A549 (cell line): ENCODE data around the gene REG1A. TPM values are rescaled to one million over a fixed set of nuclear protein-coding genes. Genes with fewer than 3 reads are reported as not detected.

Experiments used
- ATAC-seq, 2 experiments: fragments of 200-7000 bp in 1 of 2; fragments of >200 bp in 1 of 2; cut with Nextera tagmentation in 1 of 2; cut with Tn5 transposase in 1 of 2; 3 replicates each; pipeline versions ENCODE4 v1.8.0 to v1.9.1; 2018 to 2020; ENCODE audit warnings: mild to moderate bottlenecking in 1 of 2, moderate library complexity in 1 of 2
- CTCF ChIA-PET: fragments of 300-600 bp; sonication (Branson Sonifier 250); formaldehyde crosslinking; extraction: SDS; loops from one replicate; lab custom pipeline; 2021; ENCODE audit warnings: antibody characterized with exemption, inconsistent platforms; lab: Yijun Ruan, JAX
- POLR2A ChIA-PET: fragments of 350-600 bp; formaldehyde crosslinking; extraction: SDS; loops from one replicate; lab custom pipeline; 2021; ENCODE audit warnings: antibody characterized with exemption, inconsistent platforms; lab: Yijun Ruan, JAX
- DNase-seq, 2 experiments: peaks; one replicate each; pipeline versions ENCODE4 v3.0.0 to v3.0.0-alpha.2; 2011 to 2016; ENCODE audit warnings: low read depth in 1 of 2, low spot score in 1 of 2
- FAIRE-seq: peaks from 2 replicates; lab custom pipeline; 2011; peaks lifted over from hg19 to GRCh38; lab: Jason Lieb, UNC
- H3K27ac ChIP-seq, 2 experiments: fragments of >200 bp; sonication (Bioruptor Twin); formaldehyde crosslinking; 3 replicates each; pipeline ENCODE4 v1.5.1; 2016 to 2017
- H3K4me1 ChIP-seq: fragments of >200 bp; sonication (Bioruptor Twin); formaldehyde crosslinking; 3 replicates; pipeline ENCODE4 v1.6.1; 2016
- H3K4me2 ChIP-seq: fragments of >200 bp; sonication (Bioruptor Twin); formaldehyde crosslinking; 3 replicates; pipeline ENCODE4 v1.6.1; 2016
- H3K4me3 ChIP-seq: fragments of >200 bp; sonication (Bioruptor Twin); formaldehyde crosslinking; 3 replicates; pipeline ENCODE4 v1.5.1; 2016
- H3K9me3 ChIP-seq: fragments of >200 bp; sonication (Bioruptor Twin); formaldehyde crosslinking; 3 replicates; pipeline ENCODE4 v1.6.1; 2016
- BHLHE40 ChIP-seq: IDR thresholded peaks from 2 replicates; pipeline ENCODE4 v1.6.1; 2012; ENCODE audit warnings: low read depth, low read length, inconsistent platforms
- CHD2 ChIP-seq: fragments of 150-350 bp; IDR thresholded peaks from 2 replicates; pipeline ENCODE4 v1.6.1; 2014; ENCODE audit warnings: low read length; ENCODE audit not compliant: partially characterized antibody
- ESRRA ChIP-seq: fragments of 150-350 bp; IDR thresholded peaks from 2 replicates; pipeline ENCODE4 v1.6.1; 2014; ENCODE audit warnings: mild to moderate bottlenecking, low read length, borderline replicate concordance
- FOXS1 ChIP-seq: fragments of 250-450 bp; sonication (Bioruptor Pico); IDR thresholded peaks from 2 replicates; pipeline ENCODE4 v1.5.0; 2020; ENCODE audit warnings: mild to moderate bottlenecking, moderate library complexity
- GATA3 ChIP-seq: IDR thresholded peaks from 2 replicates; pipeline ENCODE4 v1.6.1; 2012; ENCODE audit warnings: borderline replicate concordance
- HEYL ChIP-seq: fragments of 250-450 bp; sonication (Bioruptor Pico); IDR thresholded peaks from 2 replicates; pipeline ENCODE4 v1.8.0; 2021; ENCODE audit warnings: mild to moderate bottlenecking, moderate library complexity
- HOXA7 ChIP-seq: fragments of 250-450 bp; sonication (Bioruptor Pico); IDR thresholded peaks from 2 replicates; pipeline ENCODE4 v1.5.0; 2020; ENCODE audit warnings: mild to moderate bottlenecking, moderate library complexity
- HOXB13 ChIP-seq: fragments of 250-450 bp; sonication (Bioruptor Pico); IDR thresholded peaks from 2 replicates; pipeline ENCODE4 v1.5.0; 2020; ENCODE audit warnings: low read depth, mild to moderate bottlenecking, moderate library complexity
- JUN ChIP-seq, 2 experiments: fragments of >200 bp; sonication (Bioruptor Twin); formaldehyde crosslinking; IDR thresholded peaks; 2 replicates in 1 of 2; 3 replicates in 1 of 2; pipeline ENCODE4 v1.6.1; 2016 to 2017
- NFE2L2 ChIP-seq: fragments of 150-350 bp; conservative IDR thresholded peaks from 2 replicates; pipeline ENCODE4 v1.6.1; 2014; ENCODE audit warnings: low read length
- NR3C1 ChIP-seq: fragments of >200 bp; sonication (Bioruptor Twin); formaldehyde crosslinking; IDR thresholded peaks from 3 replicates; pipeline ENCODE4 v1.6.1; 2017
- RAD21 ChIP-seq, 2 experiments: fragments of >200 bp in 1 of 2; sonication (Bioruptor Twin) in 1 of 2; formaldehyde crosslinking in 1 of 2; IDR thresholded peaks in 1 of 2; conservative IDR thresholded peaks in 1 of 2; 2 replicates in 1 of 2; 3 replicates in 1 of 2; pipeline ENCODE4 v1.6.1; 2012 to 2018; ENCODE audit warnings: inconsistent platforms in 1 of 2
- RARB ChIP-seq: fragments of 250-450 bp; sonication (Bioruptor Pico); IDR thresholded peaks from 2 replicates; pipeline ENCODE4 v1.8.0; 2021; ENCODE audit warnings: mild to moderate bottlenecking, moderate library complexity
- RFX5 ChIP-seq: fragments of 450-650 bp; IDR thresholded peaks from 2 replicates; pipeline ENCODE4 v1.7.1; 2014; ENCODE audit warnings: antibody characterized with exemption, mild to moderate bottlenecking, moderate library complexity
- SREBF2 ChIP-seq: fragments of 450-650 bp; IDR thresholded peaks from 2 replicates; pipeline ENCODE4 v1.6.1; 2014; ENCODE audit warnings: mild to moderate bottlenecking, moderate library complexity
- ZC3H11A ChIP-seq: fragments of 450-650 bp; IDR thresholded peaks from 2 replicates; pipeline ENCODE4 v1.6.1; 2014; ENCODE audit warnings: antibody characterized with exemption, mild to moderate bottlenecking
- ZFP36 ChIP-seq: fragments of 450-650 bp; IDR thresholded peaks from 2 replicates; pipeline ENCODE4 v1.6.1; 2014; ENCODE audit warnings: borderline replicate concordance; ENCODE audit not compliant: partially characterized antibody
- WGBS: methylation state at CpG from one replicate; pipeline ENCODE4 v1.1.6; 2017; ENCODE audit errors: missing lambda C conversion rate; 5-methylcytosine and 5-hydroxymethylcytosine counted together
- polyA plus RNA-seq, 4 experiments: library from polyadenylated mRNA; depleted of rRNA in 3 of 4; stranded (reverse); fragments of >200 nt; fragmentation: RNase III in 1 of 4; extraction: RNeasy Plus Mini Kit Qiagen cat#74134 plus additional on column Dnase treatment in 1 of 4; gene quantifications; 2 replicates in 3 of 4; 3 replicates in 1 of 4; pipeline ENCODE4 v1.2.3, GENCODE V29; 2011 to 2017
- TF ChIP-seq, protein P1 (sequence below): fragments of 200-600 bp; sonication (generic); IDR thresholded peaks from 2 replicates; pipeline ENCODE4 v1.6.1; 2016; ENCODE audit warnings: antibody characterized with exemption, mild to moderate bottlenecking, moderate library complexity
- TF ChIP-seq, protein P2 (sequence below): fragments of >200 bp; sonication (Bioruptor Twin); formaldehyde crosslinking; IDR thresholded peaks from 3 replicates; pipeline ENCODE4 v1.6.1; 2016
- TF ChIP-seq, protein P3 (sequence below): fragments of 450-650 bp; IDR thresholded peaks from 2 replicates; pipeline ENCODE4 v1.6.1; 2014; ENCODE audit warnings: antibody characterized with exemption
- TF ChIP-seq, protein P4 (sequence below): fragments of 250-450 bp; sonication (Bioruptor Pico); IDR thresholded peaks from 2 replicates; pipeline ENCODE4 v1.5.0; 2021; ENCODE audit warnings: mild to moderate bottlenecking, moderate library complexity, borderline replicate concordance
- TF ChIP-seq, protein P5 (sequence below): IDR thresholded peaks from 2 replicates; pipeline ENCODE4 v1.6.1; 2012
- TF ChIP-seq, protein P6 (sequence below): fragments of >200 bp; sonication (Bioruptor Twin); formaldehyde crosslinking; IDR thresholded peaks from 2 replicates; pipeline ENCODE4 v1.6.1; 2016

The REG1A gene
- polyA plus RNA-seq, 2 of the 4 experiments (the other 2 are of a cell fraction), result not detected

DNA sequence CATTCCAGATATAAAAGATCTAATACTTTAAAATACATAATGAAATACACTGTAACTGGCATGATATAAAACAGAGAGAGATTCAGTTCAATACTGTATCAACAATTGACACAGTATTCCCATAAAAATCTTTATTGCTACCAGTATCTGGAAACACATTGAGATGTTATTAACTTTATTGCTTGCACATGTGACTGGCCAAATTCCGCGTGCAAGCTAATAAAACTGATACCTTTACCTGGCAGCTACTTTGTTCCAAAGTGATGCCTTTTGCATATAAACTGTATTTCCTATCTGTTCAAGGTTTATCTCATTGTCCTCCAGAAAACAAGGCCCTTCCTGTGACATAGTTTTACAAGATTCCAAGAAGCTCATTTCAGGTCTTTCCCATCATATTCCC, 17.1 kb upstream of the REG1A start:
- H3K4me2 ChIP-seq, result no peak overlapping the region
- DNase-seq, result no peak
- WGBS, result 46% methylated on average over 2 of the region's 2 CpGs
- no peak overlapping the region for H3K27ac ChIP-seq
- TF ChIP-seq RARB (CRISPR knock-in tag) (no peak), GATA3 (no peak), FOXS1 (no peak), BHLHE40 (no peak), JUN (IDR thresholded peaks at IDR 0.05) (no peak), ZFP36 (no peak), HOXB13 (CRISPR knock-in tag) (no peak)
- TF ChIP-seq, protein P1, sequence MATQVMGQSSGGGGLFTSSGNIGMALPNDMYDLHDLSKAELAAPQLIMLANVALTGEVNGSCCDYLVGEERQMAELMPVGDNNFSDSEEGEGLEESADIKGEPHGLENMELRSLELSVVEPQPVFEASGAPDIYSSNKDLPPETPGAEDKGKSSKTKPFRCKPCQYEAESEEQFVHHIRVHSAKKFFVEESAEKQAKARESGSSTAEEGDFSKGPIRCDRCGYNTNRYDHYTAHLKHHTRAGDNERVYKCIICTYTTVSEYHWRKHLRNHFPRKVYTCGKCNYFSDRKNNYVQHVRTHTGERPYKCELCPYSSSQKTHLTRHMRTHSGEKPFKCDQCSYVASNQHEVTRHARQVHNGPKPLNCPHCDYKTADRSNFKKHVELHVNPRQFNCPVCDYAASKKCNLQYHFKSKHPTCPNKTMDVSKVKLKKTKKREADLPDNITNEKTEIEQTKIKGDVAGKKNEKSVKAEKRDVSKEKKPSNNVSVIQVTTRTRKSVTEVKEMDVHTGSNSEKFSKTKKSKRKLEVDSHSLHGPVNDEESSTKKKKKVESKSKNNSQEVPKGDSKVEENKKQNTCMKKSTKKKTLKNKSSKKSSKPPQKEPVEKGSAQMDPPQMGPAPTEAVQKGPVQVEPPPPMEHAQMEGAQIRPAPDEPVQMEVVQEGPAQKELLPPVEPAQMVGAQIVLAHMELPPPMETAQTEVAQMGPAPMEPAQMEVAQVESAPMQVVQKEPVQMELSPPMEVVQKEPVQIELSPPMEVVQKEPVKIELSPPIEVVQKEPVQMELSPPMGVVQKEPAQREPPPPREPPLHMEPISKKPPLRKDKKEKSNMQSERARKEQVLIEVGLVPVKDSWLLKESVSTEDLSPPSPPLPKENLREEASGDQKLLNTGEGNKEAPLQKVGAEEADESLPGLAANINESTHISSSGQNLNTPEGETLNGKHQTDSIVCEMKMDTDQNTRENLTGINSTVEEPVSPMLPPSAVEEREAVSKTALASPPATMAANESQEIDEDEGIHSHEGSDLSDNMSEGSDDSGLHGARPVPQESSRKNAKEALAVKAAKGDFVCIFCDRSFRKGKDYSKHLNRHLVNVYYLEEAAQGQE, result no peak
- TF ChIP-seq, protein P2, sequence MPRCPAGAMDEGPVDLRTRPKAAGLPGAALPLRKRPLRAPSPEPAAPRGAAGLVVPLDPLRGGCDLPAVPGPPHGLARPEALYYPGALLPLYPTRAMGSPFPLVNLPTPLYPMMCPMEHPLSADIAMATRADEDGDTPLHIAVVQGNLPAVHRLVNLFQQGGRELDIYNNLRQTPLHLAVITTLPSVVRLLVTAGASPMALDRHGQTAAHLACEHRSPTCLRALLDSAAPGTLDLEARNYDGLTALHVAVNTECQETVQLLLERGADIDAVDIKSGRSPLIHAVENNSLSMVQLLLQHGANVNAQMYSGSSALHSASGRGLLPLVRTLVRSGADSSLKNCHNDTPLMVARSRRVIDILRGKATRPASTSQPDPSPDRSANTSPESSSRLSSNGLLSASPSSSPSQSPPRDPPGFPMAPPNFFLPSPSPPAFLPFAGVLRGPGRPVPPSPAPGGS, result no peak
- TF ChIP-seq, protein P3, sequence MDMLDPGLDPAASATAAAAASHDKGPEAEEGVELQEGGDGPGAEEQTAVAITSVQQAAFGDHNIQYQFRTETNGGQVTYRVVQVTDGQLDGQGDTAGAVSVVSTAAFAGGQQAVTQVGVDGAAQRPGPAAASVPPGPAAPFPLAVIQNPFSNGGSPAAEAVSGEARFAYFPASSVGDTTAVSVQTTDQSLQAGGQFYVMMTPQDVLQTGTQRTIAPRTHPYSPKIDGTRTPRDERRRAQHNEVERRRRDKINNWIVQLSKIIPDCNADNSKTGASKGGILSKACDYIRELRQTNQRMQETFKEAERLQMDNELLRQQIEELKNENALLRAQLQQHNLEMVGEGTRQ, result no peak
- TF ChIP-seq, all 56 proteins: peak for 0
- Histone ChIP-seq H3K4me3 (no peak overlapping the region), H3K9me3 (peaks cover 13% of the 10 kb centered on the region; the same call in 1 of the 3 replicates), H3K4me1 (no peaks in the 10 kb centered on the region)
- ChIA-PET CTCF (no interaction called here), POLR2A (no interaction called here)
- FAIRE-seq (peak; percentile 46), ATAC-seq (no peak)

DNA sequence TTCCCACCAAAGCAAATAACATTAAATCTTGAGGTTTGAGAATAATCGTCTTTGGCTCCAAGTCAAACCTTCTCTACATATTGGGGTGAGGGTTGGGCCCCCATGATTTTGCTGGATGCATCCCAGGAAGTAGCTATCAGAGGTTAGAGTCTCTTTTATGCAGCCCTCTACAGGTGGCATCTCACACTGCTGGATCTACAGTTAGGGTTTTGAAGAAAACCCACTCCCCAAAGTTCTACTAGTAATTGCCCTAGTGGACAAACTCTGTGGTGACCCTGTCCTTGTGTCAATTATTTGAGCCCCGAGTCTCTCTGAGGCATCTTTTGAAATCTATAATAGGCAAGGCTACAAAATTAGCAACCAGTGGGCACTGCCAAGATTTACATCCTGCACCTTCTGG, 15.0 kb upstream of the REG1A start:
- DNase-seq (no peak), ATAC-seq (no peak), FAIRE-seq (no peak)
- H3K27ac ChIP-seq, result no peak overlapping the region
- TF ChIP-seq NR3C1 (no peak), RFX5 (no peak), ZC3H11A (no peak), JUN (IDR thresholded peaks at IDR 0.05) (no peak), NFE2L2 (no peak), GATA3 (no peak), ESRRA (no peak), HOXA7 (no peak), SREBF2 (no peak), CHD2 (no peak), RAD21 (conservative IDR thresholded peaks at IDR 0.05 in 1 of 2, IDR thresholded peaks at IDR 0.05 in 1 of 2) (no peak), HEYL (no peak)
- TF ChIP-seq, protein P2, result no peak
- TF ChIP-seq, protein P4, sequence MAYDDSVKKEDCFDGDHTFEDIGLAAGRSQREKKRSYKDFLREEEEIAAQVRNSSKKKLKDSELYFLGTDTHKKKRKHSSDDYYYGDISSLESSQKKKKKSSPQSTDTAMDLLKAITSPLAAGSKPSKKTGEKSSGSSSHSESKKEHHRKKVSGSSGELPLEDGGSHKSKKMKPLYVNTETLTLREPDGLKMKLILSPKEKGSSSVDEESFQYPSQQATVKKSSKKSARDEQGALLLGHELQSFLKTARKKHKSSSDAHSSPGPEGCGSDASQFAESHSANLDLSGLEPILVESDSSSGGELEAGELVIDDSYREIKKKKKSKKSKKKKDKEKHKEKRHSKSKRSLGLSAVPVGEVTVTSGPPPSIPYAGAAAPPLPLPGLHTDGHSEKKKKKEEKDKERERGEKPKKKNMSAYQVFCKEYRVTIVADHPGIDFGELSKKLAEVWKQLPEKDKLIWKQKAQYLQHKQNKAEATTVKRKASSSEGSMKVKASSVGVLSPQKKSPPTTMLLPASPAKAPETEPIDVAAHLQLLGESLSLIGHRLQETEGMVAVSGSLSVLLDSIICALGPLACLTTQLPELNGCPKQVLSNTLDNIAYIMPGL (CRISPR knock-in tag), result no peak
- TF ChIP-seq, protein P5, sequence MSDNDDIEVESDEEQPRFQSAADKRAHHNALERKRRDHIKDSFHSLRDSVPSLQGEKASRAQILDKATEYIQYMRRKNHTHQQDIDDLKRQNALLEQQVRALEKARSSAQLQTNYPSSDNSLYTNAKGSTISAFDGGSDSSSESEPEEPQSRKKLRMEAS, result no peak
- TF ChIP-seq, protein P6, sequence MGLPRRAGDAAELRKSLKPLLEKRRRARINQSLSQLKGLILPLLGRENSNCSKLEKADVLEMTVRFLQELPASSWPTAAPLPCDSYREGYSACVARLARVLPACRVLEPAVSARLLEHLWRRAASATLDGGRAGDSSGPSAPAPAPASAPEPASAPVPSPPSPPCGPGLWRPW, result no peak
- TF ChIP-seq, protein P3, result no peak
- WGBS, result 3% methylated on average over 2 of the region's 2 CpGs
- H3K4me3 ChIP-seq, result no peak overlapping the region
- ChIA-PET CTCF (no interaction called here), POLR2A (no interaction called here)
- peaks cover 13% of the 10 kb centered on the region; the same call in 1 of the 3 replicates for H3K9me3 ChIP-seq
- H3K4me1 ChIP-seq, result no peaks in the 10 kb centered on the region
- H3K4me2 ChIP-seq, result no peak overlapping the region
